Dedifferentiated amniotic fluid mesenchymal stem cell (primary cell): ENCODE results near the gene NCCRP1.

Experiments
- DNase-seq: peaks from one replicate; pipeline ENCODE4 v3.0.0-alpha.2; 2016; ENCODE audit errors: extremely low spot score

NCCRP1 gene

GRCh38 chr19:39196860-39197562 is at the start of gene NCCRP1:
NCCRP1 (plus strand) TSS chr19:39196964; CDS start chr19:39196983, 19 bp downstream.
- no peak for DNase-seq

GRCh38 chr19:39147480-39147879 is 49.3 kb upstream of the NCCRP1 start:
- DNase-seq, result no peak

DNA sequence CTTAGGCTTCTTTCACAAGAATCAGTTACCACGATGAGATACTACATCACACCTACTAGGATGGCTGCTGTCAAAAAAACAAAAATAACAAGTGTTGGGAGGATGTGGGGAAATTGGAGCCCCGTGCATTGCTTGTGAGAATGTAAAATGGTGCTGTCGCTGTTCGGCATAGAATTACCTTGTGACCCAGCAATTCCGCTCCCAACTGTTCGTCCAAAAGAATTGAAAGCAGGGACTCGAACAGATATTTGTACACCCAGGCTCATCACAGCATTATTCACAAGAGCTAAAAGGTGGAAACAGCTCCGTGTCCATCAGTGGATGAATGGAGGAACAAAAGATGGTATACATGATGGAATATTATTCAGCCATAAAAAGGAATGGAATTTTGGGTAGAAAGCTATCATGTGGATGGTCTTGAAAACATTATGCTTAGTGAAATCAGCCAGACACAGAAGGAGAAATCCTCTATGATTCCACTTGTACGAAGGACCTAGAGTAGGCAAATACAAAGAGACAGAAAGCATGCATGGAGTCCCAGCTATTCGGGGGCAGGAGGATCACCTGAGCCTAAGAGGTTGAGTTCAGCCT is 47.7 kb upstream of the NCCRP1 start:
- DNase-seq, result no peak

DNA sequence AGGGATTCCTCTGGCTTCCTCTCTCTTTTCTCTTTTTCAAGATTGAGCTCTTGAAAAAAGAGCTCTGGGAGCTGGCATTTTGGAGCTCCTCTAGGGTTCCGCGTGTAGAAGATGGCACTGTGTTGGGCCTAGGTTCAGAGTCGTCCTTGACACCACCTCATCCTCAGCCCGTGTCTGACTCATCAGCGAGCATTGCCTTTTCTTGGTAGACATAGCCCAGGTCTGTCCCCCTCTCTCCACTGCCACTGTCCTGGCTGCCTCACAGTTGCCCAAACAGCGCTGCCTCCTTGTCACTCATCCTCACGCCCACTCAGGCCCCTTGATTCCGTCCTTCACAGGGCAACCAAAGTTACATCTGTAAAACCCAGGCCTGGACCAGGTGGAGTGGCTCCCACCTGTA is 46.5 kb upstream of the NCCRP1 start:
- no peak for DNase-seq

- no peak for DNase-seq
Observed at GRCh38 chr19:39150807-39151600, 45.8 kb upstream of the NCCRP1 start.

- no peak for DNase-seq
Observed at GRCh38 chr19:39152066-39152465, 44.7 kb upstream of the NCCRP1 start.

GRCh38 chr19:39154100-39154628 is 42.6 kb upstream of the NCCRP1 start:
- no peak for DNase-seq

GRCh38 chr19:39154629-39155100 is 42.1 kb upstream of the NCCRP1 start:
- no peak for DNase-seq

GRCh38 chr19:39155114-39155700 is 41.6 kb upstream of the NCCRP1 start:
- DNase-seq, result no peak

DNA sequence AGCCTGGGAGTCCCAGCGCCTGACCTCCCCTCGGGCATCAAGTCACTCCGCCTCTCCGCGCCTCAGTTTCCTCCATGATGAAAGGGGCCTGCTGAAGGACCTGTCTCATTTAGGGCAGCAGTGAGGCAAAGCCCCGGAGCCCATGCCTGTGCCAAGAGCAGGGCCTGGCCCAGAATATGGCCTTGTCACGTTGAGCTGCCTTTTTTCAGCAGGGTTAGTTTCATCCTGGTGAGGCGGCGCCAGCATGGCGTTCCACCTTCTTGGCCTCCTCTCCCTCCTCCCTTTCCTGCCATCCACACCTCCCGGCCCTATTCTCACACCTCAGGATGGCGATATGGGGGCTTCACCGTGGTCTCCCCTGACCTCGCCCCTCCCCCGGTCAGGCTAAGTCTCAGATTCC is 41.0 kb upstream of the NCCRP1 start:
- DNase-seq, result no peak

DNA sequence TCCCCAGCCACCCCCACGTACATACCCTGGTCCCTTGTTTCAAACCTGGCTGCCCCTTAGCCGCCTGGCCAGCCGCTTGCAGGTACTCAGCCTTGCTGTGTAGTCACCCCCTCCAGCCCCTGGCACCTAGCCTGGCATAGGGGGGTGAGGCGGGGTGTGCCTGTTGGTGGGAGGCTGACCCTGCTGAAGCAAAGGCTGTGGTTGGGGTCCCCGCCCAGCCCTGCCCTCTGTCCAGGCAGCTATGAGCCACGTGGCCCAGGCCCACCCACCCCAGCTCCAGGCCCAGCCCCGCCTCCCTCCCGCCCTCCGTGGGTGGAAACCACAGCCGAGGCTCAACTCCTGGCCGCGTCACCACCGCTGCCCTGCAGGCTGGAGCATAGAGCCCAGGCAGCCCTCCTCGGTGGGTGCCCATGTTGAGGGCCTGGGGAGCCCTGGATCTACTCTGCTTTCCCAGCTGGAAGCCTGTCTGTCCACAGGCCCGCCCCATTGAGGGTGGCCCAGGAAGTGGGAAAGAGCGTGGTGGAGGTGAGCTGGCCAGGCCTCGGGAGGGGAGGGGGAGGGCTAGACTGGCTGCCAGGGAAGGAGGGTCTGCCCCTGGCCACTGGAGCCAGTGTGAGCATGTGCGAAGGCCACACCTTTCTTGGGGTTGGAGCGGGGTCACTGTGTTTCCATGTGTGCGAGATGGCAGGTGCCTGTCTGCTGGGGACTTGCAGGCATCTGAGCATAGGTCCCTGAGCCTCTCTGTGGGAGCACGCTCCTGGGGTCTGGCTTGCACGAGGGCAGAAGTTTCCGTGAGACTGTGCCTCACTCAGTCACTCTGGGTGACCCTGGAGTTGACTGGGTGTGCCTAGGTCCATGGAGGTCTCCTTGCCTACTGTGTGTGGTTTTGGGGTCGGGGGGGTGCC is 40.2 kb upstream of the NCCRP1 start:
- no peak for DNase-seq

DNA sequence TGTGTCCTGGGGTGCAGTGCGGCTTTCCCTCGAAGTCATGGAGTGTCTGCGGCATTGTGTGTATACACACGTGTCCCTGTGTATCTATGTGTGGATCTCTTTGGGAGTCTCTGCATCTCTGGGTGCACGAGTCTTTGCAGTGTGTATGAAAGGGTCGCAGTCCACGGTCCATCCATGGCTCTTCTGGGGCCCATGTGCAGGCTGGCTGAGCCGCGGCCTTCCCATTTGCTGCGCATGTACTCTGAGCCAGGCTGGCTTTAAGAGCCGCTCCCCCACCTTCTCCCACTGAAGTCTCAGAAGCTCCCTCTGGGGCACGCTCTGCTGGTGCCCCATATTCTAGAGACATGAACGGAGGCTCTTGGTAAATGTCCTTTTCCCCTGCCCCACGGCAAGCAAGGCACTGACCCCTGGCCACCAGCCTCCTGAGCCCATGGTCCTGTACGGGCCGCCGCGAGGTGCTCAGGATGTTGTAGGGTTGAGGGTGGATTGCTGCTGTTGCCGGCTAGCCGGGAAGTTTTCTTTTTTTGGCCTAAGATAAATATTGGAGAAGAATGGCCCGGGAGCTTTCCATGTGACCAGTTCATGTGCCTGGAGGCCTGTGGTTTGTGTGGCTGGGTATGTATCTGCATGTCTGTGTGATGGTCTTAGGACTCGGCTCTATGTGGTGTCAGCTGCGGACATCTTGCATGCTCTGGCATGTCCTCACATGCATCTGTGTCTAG is 39.3 kb upstream of the NCCRP1 start:
- no peak for DNase-seq

DNA sequence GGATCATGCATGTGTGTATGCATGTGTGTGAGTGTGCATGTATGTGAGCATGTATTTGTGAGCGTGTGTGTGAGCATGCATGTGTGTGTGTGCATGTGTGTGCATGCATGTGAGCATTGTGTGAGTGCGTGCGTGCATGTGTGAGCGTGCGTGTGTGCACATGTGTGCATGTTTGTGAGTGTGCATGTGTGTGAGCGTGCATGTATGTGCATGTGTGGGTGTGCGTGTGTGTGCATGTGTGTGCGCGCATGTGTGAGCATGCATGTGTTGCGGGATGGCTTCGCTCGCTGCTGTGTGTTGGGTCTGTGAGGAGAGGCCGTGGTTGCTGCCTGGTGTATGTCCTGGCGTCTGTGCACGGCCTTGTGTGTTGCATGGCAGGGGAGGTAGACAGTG is 38.8 kb upstream of the NCCRP1 start:
- no peak for DNase-seq

DNA sequence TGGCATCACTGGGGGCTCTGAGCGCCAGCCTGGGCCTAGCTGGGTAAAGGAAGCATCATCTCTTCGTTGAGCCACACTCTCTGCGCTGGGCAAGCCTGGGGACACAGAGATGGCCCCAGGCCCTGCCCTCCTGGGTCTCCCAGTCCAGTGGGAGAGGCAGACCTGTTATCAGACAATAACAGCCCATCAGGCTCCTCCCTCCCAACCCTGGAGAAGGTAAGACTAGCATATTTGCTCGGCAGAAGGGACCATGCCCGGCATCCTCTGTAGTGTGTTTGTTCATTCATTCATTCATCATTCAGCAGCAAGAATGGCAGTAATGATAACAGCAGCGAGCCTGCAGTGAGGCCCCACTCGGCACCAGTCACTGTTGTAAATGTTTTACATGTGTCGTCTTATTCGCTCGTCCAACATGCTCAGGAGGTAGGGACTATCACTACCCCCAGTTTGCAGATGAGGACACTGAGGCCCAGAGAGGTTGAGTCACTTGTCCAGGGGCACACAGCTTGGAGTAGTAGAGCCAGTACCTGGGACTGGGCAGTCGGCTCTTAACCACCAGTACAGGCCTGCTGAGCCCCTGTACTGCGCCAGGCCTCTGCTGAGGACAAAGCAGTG is 38.0 kb upstream of the NCCRP1 start:
- DNase-seq, result no peak

DNA sequence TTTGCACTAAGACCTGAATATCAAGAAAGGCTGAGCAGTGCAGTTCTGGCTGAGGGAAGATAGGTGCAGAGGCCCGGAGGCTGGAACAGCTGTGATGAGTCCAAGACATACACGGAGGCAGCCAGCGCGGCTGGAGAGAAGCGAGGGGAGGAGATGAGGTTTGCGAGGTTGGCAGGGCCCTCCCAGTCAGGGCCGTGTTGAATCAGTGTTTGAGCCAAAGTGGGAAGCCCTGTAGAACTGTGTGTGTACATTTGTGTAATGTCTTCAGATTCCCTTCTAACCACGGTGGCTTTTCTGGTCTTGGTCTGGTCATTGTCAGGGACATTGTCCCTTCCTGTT is 36.3 kb upstream of the NCCRP1 start:
- DNase-seq, result no peak

GRCh38 chr19:39160889-39161672 is 35.7 kb upstream of the NCCRP1 start:
- no peak for DNase-seq

- DNase-seq, result no peak
Observed at GRCh38 chr19:39162441-39163043, 34.2 kb upstream of the NCCRP1 start.

GRCh38 chr19:39163621-39164020 is 33.1 kb upstream of the NCCRP1 start:
- DNase-seq, result no peak

DNA sequence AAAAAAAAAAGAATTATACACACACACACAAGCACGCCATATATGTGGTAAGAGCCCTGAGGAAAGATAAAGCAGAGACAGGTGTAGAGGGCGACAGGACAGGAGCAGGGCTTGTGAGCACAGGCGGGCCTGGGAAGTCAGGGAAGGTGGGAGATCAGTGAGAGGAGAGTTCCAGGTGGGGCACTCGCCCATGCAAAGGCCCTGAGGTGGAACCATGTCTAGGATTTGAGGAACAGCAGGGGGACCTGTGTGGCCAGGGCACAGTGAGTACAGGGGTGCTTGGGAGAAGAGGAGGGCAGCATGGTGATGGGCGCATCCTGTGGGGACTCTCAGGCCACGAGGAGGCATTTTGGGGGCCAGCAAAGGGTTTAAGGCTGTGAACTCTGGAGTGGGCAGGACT is 32.5 kb upstream of the NCCRP1 start:
- DNase-seq, result no peak
